GM12878 (cell line): Measurements from ENCODE around the gene AMPD3.

Source experiments
- BHLHE40 ChIP-seq, 2 experiments: fragments of 450-650 bp in 1 of 2; IDR thresholded peaks; 2 replicates each; pipeline ENCODE4 v1.6.1; 2011 to 2017; ENCODE audit warnings: low read depth in 2 of 2, borderline replicate concordance in 1 of 2, improper control_type of control experiment in 1 of 2, low read length in 1 of 2, mild to moderate bottlenecking in 1 of 2
- BMI1 ChIP-seq: fragments of 450-650 bp; IDR thresholded peaks from 2 replicates; pipeline ENCODE4 v1.6.1; 2016; ENCODE audit warnings: mild to moderate bottlenecking, moderate library complexity, borderline replicate concordance
- CREM ChIP-seq: IDR thresholded peaks from 2 replicates; pipeline ENCODE4 v1.6.1; 2014; ENCODE audit warnings: antibody characterized with exemption, low read depth
- EP300 ChIP-seq, 2 experiments: fragments of 150-350 bp in 1 of 2; IDR thresholded peaks; 2 replicates each; pipeline ENCODE4 v1.6.1; 2011 to 2012; ENCODE audit warnings: low read depth in 2 of 2, low read length in 2 of 2, borderline replicate concordance in 1 of 2, improper control_type of control experiment in 1 of 2, inconsistent platforms in 1 of 2; ENCODE audit not compliant: control insufficient read depth in 1 of 2
- KAT2A ChIP-seq: conservative IDR thresholded peaks from 2 replicates; pipeline ENCODE4 v1.6.1; 2011; ENCODE audit warnings: low read depth, low read length; ENCODE audit not compliant: control insufficient read depth
- ZNF274 ChIP-seq: IDR thresholded peaks from one replicate; pipeline ENCODE4 v1.8.0; 2011; ENCODE audit not compliant: insufficient read length, insufficient read depth
- TF ChIP-seq, protein P1 (sequence below): fragments of 450-650 bp; IDR thresholded peaks from 2 replicates; pipeline ENCODE4 v1.6.1; 2017; ENCODE audit warnings: mild to moderate bottlenecking

DNA sequence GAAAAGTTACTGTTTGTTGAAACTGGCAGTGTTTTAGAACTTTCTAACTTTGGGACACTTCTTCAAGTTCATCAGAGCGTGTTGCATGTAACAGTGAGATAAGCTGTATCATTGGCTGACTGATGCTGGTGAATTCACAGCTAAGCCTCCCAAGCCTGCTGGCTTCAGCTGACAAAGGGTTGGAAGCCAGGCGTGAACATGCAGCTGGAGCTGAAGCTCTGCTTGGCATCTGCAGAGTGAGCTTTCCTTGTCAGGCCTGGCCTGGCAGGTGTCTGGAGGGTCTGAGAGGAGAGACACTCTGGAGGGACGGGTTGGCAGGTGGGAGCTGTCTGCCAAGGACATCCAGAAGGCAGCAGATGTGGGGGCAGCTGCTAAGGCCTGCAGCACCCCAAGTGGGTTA is 1.5 kb downstream of the AMPD3 start:
- TF ChIP-seq CREM (no peak), ZNF274 (no peak), BMI1 (no peak), EP300 (IDR thresholded peaks at IDR 0.05; ENCODE audit: borderline replicate concordance in 1 of 2, control insufficient read depth in 1 of 2, low read depth in 2 of 2, low read length in 2 of 2) (no peak), BHLHE40 (IDR thresholded peaks at IDR 0.05; ENCODE audit: borderline replicate concordance in 1 of 2, low read depth in 2 of 2, low read length in 1 of 2) (no peak), KAT2A (no peak)
- TF ChIP-seq, protein P1, sequence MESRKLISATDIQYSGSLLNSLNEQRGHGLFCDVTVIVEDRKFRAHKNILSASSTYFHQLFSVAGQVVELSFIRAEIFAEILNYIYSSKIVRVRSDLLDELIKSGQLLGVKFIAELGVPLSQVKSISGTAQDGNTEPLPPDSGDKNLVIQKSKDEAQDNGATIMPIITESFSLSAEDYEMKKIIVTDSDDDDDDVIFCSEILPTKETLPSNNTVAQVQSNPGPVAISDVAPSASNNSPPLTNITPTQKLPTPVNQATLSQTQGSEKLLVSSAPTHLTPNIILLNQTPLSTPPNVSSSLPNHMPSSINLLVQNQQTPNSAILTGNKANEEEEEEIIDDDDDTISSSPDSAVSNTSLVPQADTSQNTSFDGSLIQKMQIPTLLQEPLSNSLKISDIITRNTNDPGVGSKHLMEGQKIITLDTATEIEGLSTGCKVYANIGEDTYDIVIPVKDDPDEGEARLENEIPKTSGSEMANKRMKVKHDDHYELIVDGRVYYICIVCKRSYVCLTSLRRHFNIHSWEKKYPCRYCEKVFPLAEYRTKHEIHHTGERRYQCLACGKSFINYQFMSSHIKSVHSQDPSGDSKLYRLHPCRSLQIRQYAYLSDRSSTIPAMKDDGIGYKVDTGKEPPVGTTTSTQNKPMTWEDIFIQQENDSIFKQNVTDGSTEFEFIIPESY = no peak
